SU-DHL-6 (cell line): ENCODE measurements around the gene RPL18A.

ENCODE experiments used
- H2AFZ ChIP-seq: fragments of 200-600 bp; sonication (generic); 2 replicates; pipeline ENCODE4 v1.6.1; 2014; ENCODE audit warnings: low read depth, mild to moderate bottlenecking, moderate library complexity, mixed read lengths, antibody characterized with exemption, low read length; ENCODE audit not compliant: severe bottlenecking
- H3F3A ChIP-seq: fragments of 200-600 bp; shearing (Covaris generic); 2 replicates; pipeline ENCODE4 v1.6.0; 2016; ENCODE audit warnings: antibody characterized with exemption, mild to moderate bottlenecking; ENCODE audit not compliant: insufficient read depth
- H3K27ac ChIP-seq: fragments of 200-600 bp; sonication (generic); 2 replicates; pipeline ENCODE4 v1.5.1; 2016; ENCODE audit warnings: low read depth, mild to moderate bottlenecking, low read length, moderate library complexity, mixed read lengths
- H3K27me3 ChIP-seq: fragments of 200-600 bp; sonication (generic), shearing (Covaris generic); 2 replicates; pipeline ENCODE4 v1.6.0; 2014; ENCODE audit warnings: mild to moderate bottlenecking, low read length
- H3K36me3 ChIP-seq: fragments of 200-600 bp; sonication (generic); 2 replicates; pipeline ENCODE4 v1.6.1; 2014; ENCODE audit warnings: mild to moderate bottlenecking, low read length, mixed read lengths
- H3K4me2 ChIP-seq: fragments of 300-600, 200-600 bp; shearing (Covaris generic), sonication (generic); 2 replicates; pipeline ENCODE4 v1.6.0; 2014; ENCODE audit warnings: low read length, low read depth, mild to moderate bottlenecking; ENCODE audit not compliant: poor library complexity, severe bottlenecking
- H3K4me3 ChIP-seq: fragments of 200-600 bp; sonication (generic); 2 replicates; pipeline ENCODE4 v1.5.1; 2014; ENCODE audit warnings: antibody characterized with exemption, low read length, mild to moderate bottlenecking, mixed read lengths; ENCODE audit not compliant: insufficient read depth, poor library complexity, severe bottlenecking
- H3K79me2 ChIP-seq: fragments of 200-600 bp; sonication (generic); 2 replicates; pipeline ENCODE4 v1.6.1; 2014; ENCODE audit warnings: mild to moderate bottlenecking, low read length, moderate library complexity; ENCODE audit not compliant: insufficient read depth
- H3K9ac ChIP-seq: fragments of 200-600 bp; sonication (generic); 2 replicates; pipeline ENCODE4 v1.7.0; 2014; ENCODE audit warnings: mild to moderate bottlenecking, low read length
- H3K9me2 ChIP-seq: fragments of 200-600 bp; sonication (generic); replicated peaks from 2 replicates; pipeline ENCODE4 v1.6.1; 2014; ENCODE audit warnings: low read length; ENCODE audit not compliant: insufficient read depth
- H3K9me3 ChIP-seq: fragments of 200-600 bp; sonication (generic); 2 replicates; pipeline ENCODE4 v1.6.1; 2014; ENCODE audit warnings: low read length, mixed read lengths; ENCODE audit not compliant: insufficient read depth
- H4K20me1 ChIP-seq: fragments of 200-600 bp; sonication (generic); 2 replicates; pipeline ENCODE4 v1.6.1; 2014; ENCODE audit warnings: low read depth, mild to moderate bottlenecking, antibody characterized with exemption, low read length, moderate library complexity, mixed read lengths
- EZH2phosphoT487 ChIP-seq: fragments of 200-600 bp; sonication (generic), shearing (Covaris generic); conservative IDR thresholded peaks from 2 replicates; pipeline ENCODE4 v1.6.1; 2018; ENCODE audit warnings: mild to moderate bottlenecking, antibody characterized with exemption, low read length, moderate library complexity, mixed read lengths
- TF ChIP-seq, protein P1 (sequence below): fragments of 200-600 bp; sonication (generic); IDR thresholded peaks from one replicate; pipeline ENCODE4 v1.5.1; 2017; ENCODE audit warnings: antibody characterized with exemption, mild to moderate bottlenecking, low read length, moderate library complexity; ENCODE audit not compliant: insufficient read depth, poor library complexity, severe bottlenecking

The RPL18A gene

DNA sequence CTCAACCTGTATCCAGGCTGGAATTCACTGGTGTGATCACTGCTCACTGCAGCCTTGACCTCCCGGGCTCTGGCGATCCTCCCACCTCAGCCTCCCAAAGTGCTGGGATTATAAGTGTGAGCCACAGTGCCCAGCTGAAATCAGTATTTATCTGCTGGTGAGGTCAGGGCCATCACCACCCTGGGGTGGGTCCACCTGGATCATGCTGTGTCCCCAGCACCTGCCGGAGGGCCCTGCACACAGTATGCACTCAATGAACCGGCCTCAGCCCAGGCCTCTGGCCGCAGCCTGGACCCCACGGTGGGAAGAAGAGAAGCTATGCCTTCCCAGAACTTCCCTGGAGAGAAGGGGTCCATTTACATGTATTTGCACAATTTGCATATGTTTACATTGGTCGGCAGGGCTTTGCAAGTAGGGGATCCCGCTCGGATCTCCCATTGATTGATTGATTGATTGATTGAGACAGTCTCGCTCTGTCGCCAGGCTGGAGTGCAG, 9.5 kb downstream of the RPL18A start:
- H3K36me3 ChIP-seq = no peaks in the 10 kb centered on the region
- TF ChIP-seq, protein P1, sequence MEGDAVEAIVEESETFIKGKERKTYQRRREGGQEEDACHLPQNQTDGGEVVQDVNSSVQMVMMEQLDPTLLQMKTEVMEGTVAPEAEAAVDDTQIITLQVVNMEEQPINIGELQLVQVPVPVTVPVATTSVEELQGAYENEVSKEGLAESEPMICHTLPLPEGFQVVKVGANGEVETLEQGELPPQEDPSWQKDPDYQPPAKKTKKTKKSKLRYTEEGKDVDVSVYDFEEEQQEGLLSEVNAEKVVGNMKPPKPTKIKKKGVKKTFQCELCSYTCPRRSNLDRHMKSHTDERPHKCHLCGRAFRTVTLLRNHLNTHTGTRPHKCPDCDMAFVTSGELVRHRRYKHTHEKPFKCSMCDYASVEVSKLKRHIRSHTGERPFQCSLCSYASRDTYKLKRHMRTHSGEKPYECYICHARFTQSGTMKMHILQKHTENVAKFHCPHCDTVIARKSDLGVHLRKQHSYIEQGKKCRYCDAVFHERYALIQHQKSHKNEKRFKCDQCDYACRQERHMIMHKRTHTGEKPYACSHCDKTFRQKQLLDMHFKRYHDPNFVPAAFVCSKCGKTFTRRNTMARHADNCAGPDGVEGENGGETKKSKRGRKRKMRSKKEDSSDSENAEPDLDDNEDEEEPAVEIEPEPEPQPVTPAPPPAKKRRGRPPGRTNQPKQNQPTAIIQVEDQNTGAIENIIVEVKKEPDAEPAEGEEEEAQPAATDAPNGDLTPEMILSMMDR = no peak
- no peak for TF ChIP-seq EZH2phosphoT487
- H3F3A ChIP-seq = peaks cover 16% of the 10 kb centered on the region
- H3K27me3 ChIP-seq = no peaks in the 10 kb centered on the region
- H3K9ac ChIP-seq = no peak overlapping the region
- no peaks in the 10 kb centered on the region for H4K20me1 ChIP-seq
- no peak overlapping the region for H2AFZ ChIP-seq
- no peaks in the 10 kb centered on the region for H3K9me3 ChIP-seq
- H3K79me2 ChIP-seq = no peaks in the 10 kb centered on the region
- H3K4me2 ChIP-seq = no peak overlapping the region
- H3K9me2 ChIP-seq = no peaks in the 10 kb centered on the region
- no peak overlapping the region for H3K4me3 ChIP-seq
- H3K27ac ChIP-seq = no peak overlapping the region

DNA sequence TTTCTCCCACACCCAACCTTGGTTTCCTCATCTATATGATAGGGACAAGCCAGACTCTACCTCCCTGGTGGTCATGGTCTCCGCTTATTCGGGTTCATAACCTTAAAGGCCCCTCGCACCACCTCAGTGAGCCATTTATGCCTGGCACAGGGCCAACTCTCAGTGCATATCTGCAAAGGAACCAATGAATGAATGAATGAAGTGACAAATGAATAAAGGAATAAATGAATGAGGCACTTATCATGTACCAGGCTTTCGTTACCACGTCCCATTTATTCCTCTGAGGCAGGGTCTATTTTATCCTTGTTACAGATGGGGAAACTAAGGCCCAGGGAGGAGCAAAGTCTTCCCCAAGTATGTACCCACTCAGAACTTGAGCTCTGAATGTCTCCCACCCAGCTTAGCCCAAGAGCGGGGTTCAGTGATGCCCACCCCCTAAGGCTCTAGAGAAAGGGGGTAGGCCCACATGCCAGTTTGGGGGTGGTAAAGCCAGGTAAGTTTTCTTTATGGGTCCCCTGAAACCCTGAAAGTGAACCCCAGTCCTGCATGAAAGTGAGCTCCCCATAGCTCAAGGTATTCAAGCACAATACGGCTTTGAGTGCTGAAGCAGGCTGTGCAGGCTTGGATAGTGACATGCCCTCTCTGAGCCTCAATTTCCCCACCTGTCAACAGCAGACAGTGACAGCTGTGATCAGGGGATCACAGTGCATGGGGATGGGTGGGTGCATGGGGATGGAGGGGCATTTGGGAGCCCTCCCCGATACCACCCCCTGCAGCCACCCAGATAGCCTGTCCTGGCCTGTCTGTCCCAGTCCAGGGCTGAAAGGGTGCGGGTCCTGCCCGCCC, 11.5 kb downstream of the RPL18A start:
- Histone ChIP-seq H3K27ac (no peak overlapping the region), H3K36me3 (no peaks in the 10 kb centered on the region), H3F3A (no peaks in the 10 kb centered on the region), H3K4me3 (no peak overlapping the region), H2AFZ (no peak overlapping the region), H3K4me2 (no peak overlapping the region), H4K20me1 (no peaks in the 10 kb centered on the region), H3K9me3 (no peaks in the 10 kb centered on the region), H3K9me2 (no peaks in the 10 kb centered on the region), H3K9ac (no peak overlapping the region), H3K27me3 (no peaks in the 10 kb centered on the region), H3K79me2 (no peaks in the 10 kb centered on the region)
- TF ChIP-seq, protein P1 = no peak
- no peak for TF ChIP-seq EZH2phosphoT487

DNA sequence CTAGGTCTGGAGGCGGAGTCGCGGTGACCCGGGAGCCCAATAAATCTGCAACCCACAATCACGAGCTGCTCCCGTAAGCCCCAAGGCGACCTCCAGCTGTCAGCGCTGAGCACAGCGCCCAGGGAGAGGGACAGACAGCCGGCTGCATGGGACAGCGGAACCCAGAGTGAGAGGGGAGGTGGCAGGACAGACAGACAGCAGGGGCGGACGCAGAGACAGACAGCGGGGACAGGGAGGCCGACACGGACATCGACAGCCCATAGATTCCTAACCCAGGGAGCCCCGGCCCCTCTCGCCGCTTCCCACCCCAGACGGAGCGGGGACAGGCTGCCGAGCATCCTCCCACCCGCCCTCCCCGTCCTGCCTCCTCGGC, 12.2 kb downstream of the RPL18A start, which contains the start of gene SLC5A5:
Gene SLC5A5, plus strand, starts transcription at position 68 of the 373 bp plus-strand sequence. CDS start 375 bp downstream, outside the sequence.
- Histone ChIP-seq H3F3A (no peaks in the 10 kb centered on the region), H3K9me2 (no peaks in the 10 kb centered on the region), H3K27me3 (no peaks in the 10 kb centered on the region), H3K9me3 (no peaks in the 10 kb centered on the region), H3K4me3 (no peak within 1 kb of the TSS), H3K4me2 (no peak within 1 kb of the TSS), H3K79me2 (no peaks in the 10 kb centered on the region), H4K20me1 (no peaks in the 10 kb centered on the region), H2AFZ (no peak within 1 kb of the TSS), H3K9ac (no peak within 1 kb of the TSS), H3K27ac (no peak within 1 kb of the TSS), H3K36me3 (no peaks in the 10 kb centered on the region)
- no peak for TF ChIP-seq EZH2phosphoT487
- TF ChIP-seq, protein P1 = no peak
